Heart right ventricle (tissue), 16 donors: ENCODE data around the gene WAPL. TPM values are rescaled to one million over a fixed set of nuclear protein-coding genes. Genes with fewer than 3 reads are reported as not detected.

Experiments used
- ATAC-seq, 8 donors: fragments of 200-7000 bp; cut with Tn5 transposase; one replicate each; pipeline ENCODE4 v1.9.1; 2020; ENCODE audit warnings: mild to moderate bottlenecking in 8 of 8, moderate library complexity in 8 of 8, moderate number of reproducible peaks in 1 of 8
- DNase-seq, 2 donors: peaks; one replicate each; pipeline ENCODE4 v3.0.0-alpha.2; 2020
- H3K27ac ChIP-seq, 10 donors: fragments of 200-600 bp; sonication (generic) in 2 of 10; one replicate each; pipeline versions ENCODE4 v1.5.0 to v1.8.0; 2020 to 2022; ENCODE audit warnings: mild to moderate bottlenecking in 3 of 10
- H3K27me3 ChIP-seq, 7 donors: fragments of 200-600 bp; one replicate each; pipeline ENCODE4 v1.8.0; 2021 to 2022; ENCODE audit warnings: mild to moderate bottlenecking in 2 of 7
- H3K36me3 ChIP-seq, 9 donors: fragments of 200-600 bp; sonication (generic) in 1 of 9; one replicate each; pipeline versions ENCODE4 v1.5.0 to v1.8.0; 2020 to 2022; ENCODE audit warnings: mild to moderate bottlenecking in 2 of 9
- H3K4me1 ChIP-seq, 9 donors: fragments of 200-600 bp; sonication (generic) in 1 of 9; one replicate each; pipeline versions ENCODE4 v1.5.0 to v1.8.0; 2020 to 2022; ENCODE audit warnings: mild to moderate bottlenecking in 4 of 9
- H3K4me3 ChIP-seq, 10 donors: fragments of 200-600 bp; sonication (generic) in 2 of 10; one replicate each; pipeline versions ENCODE4 v1.5.0 to v1.8.0; 2020 to 2022; ENCODE audit warnings: mild to moderate bottlenecking in 7 of 10, moderate library complexity in 2 of 10
- H3K9me3 ChIP-seq, 11 donors: fragments of 200-600 bp in 10 of 11; sonication (generic) in 2 of 11; one replicate each; pipeline versions ENCODE4 v1.5.0 to v1.8.0; 2013 to 2022; ENCODE audit warnings: mild to moderate bottlenecking in 2 of 11, control low read depth in 1 of 11, moderate library complexity in 1 of 11
- CTCF ChIP-seq, 9 donors: fragments of 200-600 bp; sonication (generic) in 2 of 9; IDR thresholded peaks; one replicate each; pipeline versions ENCODE4 v1.5.0 to v1.8.0; 2021 to 2022; ENCODE audit warnings: antibody characterized with exemption in 9 of 9, mild to moderate bottlenecking in 5 of 9, moderate library complexity in 1 of 9
- whole genome bisulfite sequencing, 2 donors: extraction: QIAGEN DNeasy Blood & Tissue Kit; methylation state at CpG; one replicate each; pipeline ENCODE4 v1.1.7; 2013; ENCODE audit warnings: inconsistent platforms in 1 of 2; 5-methylcytosine and 5-hydroxymethylcytosine counted together
- intact Hi-C, 10 donors: fragments of 100-400 bp; cut with DNase I; formaldehyde crosslinking; loops; one replicate each; pipeline versions ENCODE4 v1.11.1 to v1.14.2; 2022
- polyA plus RNA-seq, 2 donors: library from polyadenylated mRNA; stranded (reverse); fragments of 200-250 nt; gene quantifications; one replicate each; pipeline ENCODE4 v1.2.3, GENCODE V29; 2013
- total RNA-seq, 10 donors: library from RNA; stranded (reverse); fragmentation: NEBNext Ultra II Directional in 3 of 10; extraction: Animal tissue kit (Norgen Biotek cat#: 25700) in 3 of 10; gene quantifications; one replicate each; pipeline versions ENCODE4 v1.2.1 to v1.2.4, GENCODE V29; 2021 to 2023
- donor health status: Arrhythmogenic right ventricular cardiomyopathy.
- donor health status: ischemic (EF 13 %, LVEDD 7.1; RV severe dilation, severe dysfunction).
- donor health status: healthy with polysubstance abuse.
- donor health status: DM: no; HTN: yes; CAD: no.
- donor health status: DM: no; HTN: no; CAD: no.
- donor health status: ischemic (EF 25% LVEDD 6.9; RV normal size, moderate dysfunction).
- donor health status: ischemic (EF 25% LVEDD 5.7; RV mildly dilated, moderate dysfunction).
- donor health status: healthy.
- donor health status: DM: yes; HTN: yes; CAD: no.
- donor health status: Ischemic cardiomyopathy.
- donor health status: ischemic (EF 35%, LVEDD 5.7; RV mildly dilated, moderate dysfunction).
- donor health status: nonischemic (EF 11% LVEDD 7.7; RV severe dilation, severe dysfunction).
- donor health status: DM: yes; HTN: yes; CAD: no.
- donor health status: PGD.
- donor health status: ischemic (EF 29% LVEDD 5.4; RV normal size, mild dysfunction).
- donor health status: nonischemic (EF 23%, LVEDD 6.1; RV moderate dilation, normal function).

Gene WAPL
- total and polyA plus RNA-seq, 12 donors: 10.0 to 29.5 (median 23.4) TPM

DNA sequence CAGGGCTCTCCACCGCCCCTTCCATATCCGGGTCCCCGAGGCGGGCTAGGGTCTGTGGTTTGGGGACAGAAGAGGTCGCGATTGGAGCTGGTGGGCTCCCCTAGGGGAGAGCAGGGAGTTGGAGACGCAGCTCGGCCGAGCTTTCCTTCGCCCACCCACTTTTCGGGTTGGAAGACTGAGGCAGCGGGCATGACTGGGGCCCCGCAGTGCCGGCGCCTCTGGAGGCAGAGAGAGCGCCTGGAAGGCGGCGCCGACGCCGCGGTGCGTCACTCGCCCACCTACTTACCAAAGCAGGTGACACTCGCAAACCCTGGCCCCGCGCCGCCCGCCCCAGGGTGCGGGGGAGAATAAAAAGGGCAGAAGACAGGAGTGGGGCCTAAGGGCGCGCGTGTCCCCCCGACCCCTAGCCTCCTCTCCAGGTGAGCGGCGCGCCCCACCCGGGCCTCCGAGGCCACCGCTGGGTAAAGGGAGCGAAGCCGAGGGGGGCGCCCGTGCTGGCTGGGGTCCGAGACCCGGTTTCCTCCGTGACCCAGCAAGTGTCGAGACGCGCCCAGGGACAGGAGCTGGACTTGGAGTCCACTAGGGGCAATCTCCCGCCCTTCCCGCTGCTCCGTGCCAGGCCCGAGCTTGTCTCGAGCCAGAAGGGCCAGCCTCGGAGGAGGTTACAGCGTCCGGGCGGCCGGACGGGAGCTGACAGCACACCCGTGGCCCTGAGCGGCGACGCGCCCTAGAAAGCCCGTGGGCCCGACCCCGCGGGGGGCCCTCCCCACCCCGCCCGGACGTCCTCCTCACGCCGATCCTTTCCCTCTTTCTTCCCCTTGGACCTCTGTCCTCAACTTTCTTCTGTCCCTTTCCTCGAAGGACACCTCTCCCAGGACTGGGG is 120.6 kb downstream of the WAPL start:
- ATAC-seq (peak; percentile 14 to 68 (median 34)), DNase-seq (peak in 1 of 2 donors; percentile 54)
- Histone ChIP-seq H3K36me3 (no peaks in the 10 kb centered on the region), H3K27ac (peak overlapping the region in 8 of 10 donors; percentile 30 to 73 (median 68)), H3K9me3 (peaks cover 0 to 16% (median 0%) of the 10 kb centered on the region in 11 donors), H3K27me3 (peaks cover 0 to 35% (median 17%) of the 10 kb centered on the region in 7 donors), H3K4me3 (peak overlapping the region; percentile 19 to 69 (median 64)), H3K4me1 (peaks cover 0 to 40% (median 34%) of the 10 kb centered on the region in 9 donors)
- 1 to 2% methylated on average over 76 of the region's 76 CpGs for WGBS, 2 donors
- intact Hi-C loops: loop anchor here in 4 of 10 donors (1.0 to 10.0 kb wide), 5 partner anchors 104 to 186 kb away; no protein-coding TSS in a partner anchor
- peak in 3 of 9 donors; percentile 12 to 30 (median 19) for TF ChIP-seq CTCF (IDR thresholded peaks at IDR 0.05)

DNA sequence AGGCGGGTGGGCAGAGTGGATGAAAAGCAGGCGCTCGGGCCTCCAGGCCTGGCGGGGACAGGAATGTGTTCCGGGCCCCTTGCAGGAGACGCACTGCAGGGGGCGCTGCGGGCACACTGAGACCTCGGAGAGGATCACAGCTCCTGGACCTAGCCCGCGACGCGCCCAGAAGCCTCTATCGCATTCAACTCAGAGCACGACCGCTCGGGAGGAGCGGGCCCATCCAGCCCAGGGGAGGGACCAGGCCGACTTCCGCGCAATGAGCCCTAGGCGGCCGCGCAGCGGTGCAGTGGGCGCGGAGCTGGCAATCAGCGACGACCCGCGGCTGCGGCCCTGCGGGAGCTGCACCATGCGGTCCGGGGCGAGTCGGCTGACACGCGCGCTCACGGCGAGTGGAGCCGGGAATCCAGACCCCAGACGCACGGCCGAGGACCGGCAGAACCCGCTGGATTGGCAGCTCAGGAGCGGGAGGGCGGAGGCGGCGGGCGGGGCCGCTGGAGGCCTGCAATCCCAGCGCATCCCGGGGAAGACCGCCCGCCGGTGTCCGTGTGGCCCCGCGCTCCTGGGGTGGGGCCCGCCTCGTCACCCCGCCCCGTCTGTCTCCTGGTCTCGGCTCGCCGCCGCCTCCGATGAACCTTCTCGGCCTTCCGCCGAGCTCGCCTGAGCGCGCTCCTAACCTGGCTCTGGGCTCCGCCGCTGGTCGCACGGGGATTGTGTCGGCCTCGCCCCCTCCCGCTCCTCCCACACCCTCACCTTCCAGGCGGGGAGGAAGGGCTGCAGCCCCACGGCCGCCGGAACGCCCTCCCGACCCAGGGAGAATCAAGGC is 121.5 kb downstream of the WAPL start:
- no peaks in the 10 kb centered on the region for H3K36me3 ChIP-seq
- H3K9me3 ChIP-seq: peaks cover 0 to 12% (median 0%) of the 10 kb centered on the region in 11 donors
- 0 to 1% methylated on average over 79 to 90 of the region's 90 CpGs for WGBS, 2 donors
- H3K4me3 ChIP-seq: peak overlapping the region; percentile 19 to 69 (median 64)
- peaks cover 0 to 41% (median 17%) of the 10 kb centered on the region in 7 donors for H3K27me3 ChIP-seq
- TF ChIP-seq CTCF (IDR thresholded peaks at IDR 0.05): peak; percentile 72 to 98 (median 95)
- peak overlapping the region in 8 of 10 donors; percentile 30 to 73 (median 68) for H3K27ac ChIP-seq
- DNase-seq: peak; percentile 93 to 95
- peaks cover 0 to 40% (median 34%) of the 10 kb centered on the region in 9 donors for H3K4me1 ChIP-seq
- intact Hi-C loops: loop anchor here (1.0 to 10.0 kb wide), 5 partner anchors 105 to 187 kb away; no protein-coding TSS in a partner anchor
- ATAC-seq: peak; percentile 93 to 96 (median 95)

DNA sequence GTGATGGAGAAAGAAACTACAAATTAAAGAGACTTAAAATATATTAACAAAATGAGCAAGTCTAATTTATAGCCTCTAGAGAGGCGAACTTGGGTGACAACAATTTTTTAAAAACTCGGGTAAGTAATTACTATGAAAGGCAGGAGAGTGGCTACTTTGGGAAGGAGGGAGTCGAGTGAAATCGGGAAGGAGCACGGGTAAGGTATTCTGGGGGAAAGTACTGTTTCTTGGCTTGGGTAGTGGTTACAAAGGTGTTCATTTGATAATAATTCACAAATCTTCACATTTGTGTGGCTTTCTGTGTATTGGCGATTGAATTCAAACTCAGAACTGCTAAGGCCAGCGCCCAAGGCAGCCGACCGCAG is 122.1 kb downstream of the WAPL start:
- Histone ChIP-seq H3K36me3 (no peaks in the 10 kb centered on the region), H3K9me3 (peaks cover 0 to 7% (median 0%) of the 10 kb centered on the region in 11 donors), H3K27me3 (peaks cover 0 to 45% (median 17%) of the 10 kb centered on the region in 7 donors), H3K27ac (peak overlapping the region in 7 of 10 donors; percentile 59 to 73 (median 68)), H3K4me1 (peaks cover 0 to 40% (median 34%) of the 10 kb centered on the region in 9 donors), H3K4me3 (peak overlapping the region in 8 of 10 donors; percentile 48 to 69 (median 66))
- DNase-seq (no peak), ATAC-seq (no peak)
- intact Hi-C loops: loop anchor here in 6 of 10 donors (1.0 to 5.0 kb wide), 3 partner anchors 185 to 188 kb away; no protein-coding TSS in a partner anchor
- 37 to 38% methylated on average over 9 of the region's 9 CpGs for WGBS, 2 donors
- TF ChIP-seq CTCF (IDR thresholded peaks at IDR 0.05): no peak

GRCh38 chr10:86397120-86397519 is 124.5 kb downstream of the WAPL start:
- no peak overlapping the region for H3K27ac ChIP-seq
- no peaks in the 10 kb centered on the region for H3K9me3 ChIP-seq
- H3K4me1 ChIP-seq: peaks cover 0 to 30% (median 25%) of the 10 kb centered on the region in 9 donors
- WGBS, 2 donors: 79 to 93% methylated on average over 7 of the region's 7 CpGs
- H3K36me3 ChIP-seq: no peaks in the 10 kb centered on the region
- no peak for DNase-seq
- no peak overlapping the region for H3K4me3 ChIP-seq
- intact Hi-C loops: loop anchor here in 3 of 10 donors (5.0 kb wide), 1 partner anchor 190 kb away; no protein-coding TSS in a partner anchor
- ATAC-seq: no peak
- H3K27me3 ChIP-seq: peaks cover 0 to 60% (median 18%) of the 10 kb centered on the region in 7 donors
- TF ChIP-seq CTCF (IDR thresholded peaks at IDR 0.05): no peak
